ENCODE data around the gene HOXD3. TPM values are rescaled to one million over a fixed set of nuclear protein-coding genes. Genes with fewer than 3 reads are reported as not detected.

The HOXD3 gene
- total RNA-seq, 2 experiments from 2014 or later = not detected

- H3K4me1 ChIP-seq (ENCODE audit: insufficient read depth, low read length, poor library complexity, severe bottlenecking) = no peaks in the 10 kb centered on the region
- CTCF ChIA-PET (ENCODE audit: unreplicated experiment) = no interaction called here
- no peaks in the 10 kb centered on the region for H3K9me3 ChIP-seq (ENCODE audit: low read length)
- H4K20me1 ChIP-seq (ENCODE audit: insufficient read depth, low read length) = no peaks in the 10 kb centered on the region
- BruUV-seq (replicated peaks) = no TSS peak
- no peak for DNase-seq (ENCODE audit: low spot score)
- no peaks in the 10 kb centered on the region for H3K9me2 ChIP-seq (ENCODE audit: insufficient read depth, low read length)
- H3K27ac ChIP-seq (ENCODE audit: low read depth, low read length, poor library complexity, severe bottlenecking) = no peak overlapping the region
- H3K4me2 ChIP-seq (ENCODE audit: low read length) = no peak overlapping the region
- no peaks in the 10 kb centered on the region for H3K79me2 ChIP-seq (ENCODE audit: insufficient read depth, low read depth, low read length)
- no peak overlapping the region for H2AFZ ChIP-seq (ENCODE audit: low read length)
- no peak overlapping the region for H3K4me3 ChIP-seq (ENCODE audit: low read depth, low read length, poor library complexity, severe bottlenecking)
- POLR2A ChIA-PET = interaction anchor here (0.7 kb wide), 1 partner anchor 454 kb away, joined by 3 read pairs; no protein-coding TSS in a partner anchor
- no peak for TF ChIP-seq CTCF (conservative IDR thresholded peaks at IDR 0.05; ENCODE audit: low read length)
- TF ChIP-seq EZH2phosphoT487 (IDR thresholded peaks at IDR 0.05; ENCODE audit: borderline replicate concordance, low read depth, low read length) = no peak
- no peaks in the 10 kb centered on the region for H3K36me3 ChIP-seq (ENCODE audit: insufficient read depth, low read length)
- intact Hi-C loops (cut with micrococcal nuclease; ENCODE audit: unreplicated experiment) = no loop called here
These were observed 23.1 kb upstream of the HOXD3 start for GRCh38 chr2:176134035-176134434.

- no peaks in the 10 kb centered on the region for H3K79me2 ChIP-seq (ENCODE audit: insufficient read depth, low read depth, low read length)
- intact Hi-C loops (cut with micrococcal nuclease; ENCODE audit: unreplicated experiment) = no loop called here
- POLR2A ChIA-PET = no interaction called here
- no peak overlapping the region for H3K4me3 ChIP-seq (ENCODE audit: low read depth, low read length, poor library complexity, severe bottlenecking)
- no peak for DNase-seq (ENCODE audit: low spot score)
- H3K9me2 ChIP-seq (ENCODE audit: insufficient read depth, low read length) = no peaks in the 10 kb centered on the region
- no peaks in the 10 kb centered on the region for H3K4me1 ChIP-seq (ENCODE audit: insufficient read depth, low read length, poor library complexity, severe bottlenecking)
- BruUV-seq (replicated peaks) = no TSS peak
- no peaks in the 10 kb centered on the region for H3K9me3 ChIP-seq (ENCODE audit: low read length)
- H3K36me3 ChIP-seq (ENCODE audit: insufficient read depth, low read length) = no peaks in the 10 kb centered on the region
- no peak overlapping the region for H2AFZ ChIP-seq (ENCODE audit: low read length)
- CTCF ChIA-PET (ENCODE audit: unreplicated experiment) = no interaction called here
- no peak overlapping the region for H3K4me2 ChIP-seq (ENCODE audit: low read length)
- no peak for TF ChIP-seq CTCF (conservative IDR thresholded peaks at IDR 0.05; ENCODE audit: low read length)
- TF ChIP-seq EZH2phosphoT487 (IDR thresholded peaks at IDR 0.05; ENCODE audit: borderline replicate concordance, low read depth, low read length) = no peak
- no peak overlapping the region for H3K27ac ChIP-seq (ENCODE audit: low read depth, low read length, poor library complexity, severe bottlenecking)
- no peaks in the 10 kb centered on the region for H4K20me1 ChIP-seq (ENCODE audit: insufficient read depth, low read length)
These were observed 22.1 kb upstream of the HOXD3 start for GRCh38 chr2:176135035-176135440.

- H3K36me3 ChIP-seq (ENCODE audit: insufficient read depth, low read length) = no peaks in the 10 kb centered on the region
- no peak overlapping the region for H3K4me2 ChIP-seq (ENCODE audit: low read length)
- POLR2A ChIA-PET = interaction anchor here (1.0 kb wide), 1 partner anchor 319 kb away, joined by 3 read pairs; no protein-coding TSS in a partner anchor
- intact Hi-C loops (cut with micrococcal nuclease; ENCODE audit: unreplicated experiment) = no loop called here
- CTCF ChIA-PET (ENCODE audit: unreplicated experiment) = no interaction called here
- peaks cover 3% of the 10 kb centered on the region for H3K4me1 ChIP-seq (ENCODE audit: insufficient read depth, low read length, poor library complexity, severe bottlenecking)
- no TSS peak for BruUV-seq (replicated peaks)
- H3K9me3 ChIP-seq (ENCODE audit: low read length) = no peaks in the 10 kb centered on the region
- no peaks in the 10 kb centered on the region for H3K9me2 ChIP-seq (ENCODE audit: insufficient read depth, low read length)
- H3K27ac ChIP-seq (ENCODE audit: low read depth, low read length, poor library complexity, severe bottlenecking) = no peak overlapping the region
- H3K79me2 ChIP-seq (ENCODE audit: insufficient read depth, low read depth, low read length) = no peaks in the 10 kb centered on the region
- TF ChIP-seq EZH2phosphoT487 (IDR thresholded peaks at IDR 0.05; ENCODE audit: borderline replicate concordance, low read depth, low read length) = no peak
- no peak overlapping the region for H3K4me3 ChIP-seq (ENCODE audit: low read depth, low read length, poor library complexity, severe bottlenecking)
- H4K20me1 ChIP-seq (ENCODE audit: insufficient read depth, low read length) = no peaks in the 10 kb centered on the region
- no peak overlapping the region for H2AFZ ChIP-seq (ENCODE audit: low read length)
- no peak for DNase-seq (ENCODE audit: low spot score)
These were observed 20.5 kb upstream of the HOXD3 start for GRCh38 chr2:176136374-176137251.

Measured in OCI-LY7 (cell line).